Suprapubic skin (tissue), 4 donors: ENCODE measurements around the gene EIF3A. TPM values are rescaled to one million over a fixed set of nuclear protein-coding genes. Genes with fewer than 3 reads are reported as not detected.
"Not testable (repeated sequence)": the region's sequence is repeated elsewhere in the genome, so short reads cannot be mapped to it uniquely, and the experiment has no call there.

Source experiments
- DNase-seq, 2 donors: peaks; one replicate each; pipeline ENCODE4 v3.0.0-alpha.2; 2019; ENCODE audit warnings: low spot score in 2 of 2
- H3K27ac ChIP-seq: fragments of 200-600 bp; sonication (generic); one replicate; pipeline ENCODE4 v1.5.1; 2019
- H3K27me3 ChIP-seq: fragments of 200-600 bp; sonication (generic); one replicate; pipeline ENCODE4 v1.5.1; 2019
- H3K36me3 ChIP-seq: fragments of 200-600 bp; sonication (generic); one replicate; pipeline ENCODE4 v1.5.1; 2019
- H3K4me1 ChIP-seq: fragments of 200-600 bp; sonication (generic); one replicate; pipeline ENCODE4 v1.5.1; 2019
- H3K4me3 ChIP-seq: fragments of 200-600 bp; sonication (generic); one replicate; pipeline ENCODE4 v1.5.1; 2019; ENCODE audit warnings: mild to moderate bottlenecking
- H3K9me3 ChIP-seq: fragments of 200-600 bp; sonication (generic); one replicate; pipeline ENCODE4 v1.5.1; 2019
- CTCF ChIP-seq, 2 donors: fragments of 200-600 bp in 1 of 2; fragments of 450-650 bp in 1 of 2; sonication (generic) in 1 of 2; IDR thresholded peaks; one replicate each; pipeline ENCODE4 v1.5.1; 2016 to 2019; ENCODE audit warnings: antibody characterized with exemption in 2 of 2, mild to moderate bottlenecking in 1 of 2, moderate library complexity in 1 of 2
- EP300 ChIP-seq: sonication (generic); formaldehyde crosslinking; IDR thresholded peaks from one replicate; pipeline ENCODE4 v1.6.1; 2017; ENCODE audit warnings: antibody characterized with exemption
- POLR2A ChIP-seq, 2 donors: fragments of 450-650 bp; IDR thresholded peaks; one replicate each; pipeline ENCODE4 v1.6.1; 2017; ENCODE audit warnings: antibody characterized with exemption in 2 of 2, mild to moderate bottlenecking in 2 of 2, moderate library complexity in 2 of 2
- POLR2AphosphoS5 ChIP-seq, 3 donors: sonication (generic); formaldehyde crosslinking; IDR thresholded peaks; one replicate each; pipeline ENCODE4 v1.6.1; 2017; ENCODE audit warnings: antibody characterized with exemption in 3 of 3
- WGBS: methylation state at CpG from one replicate; pipeline ENCODE4 v1.1.5; 2018; 5-methylcytosine and 5-hydroxymethylcytosine counted together
- total RNA-seq, 4 donors: library from RNA; depleted of rRNA; stranded (reverse); fragments of >200 nt; gene quantifications; one replicate each; pipeline ENCODE4 v1.1.0, GENCODE V29; 2016

EIF3A gene
- total RNA-seq, 4 donors from 2014 or later: 116 to 148 (median 123) TPM

GRCh38 chr10:119028900-119029612 is 51.6 kb downstream of the EIF3A start:
- Histone ChIP-seq H3K27me3 (no peaks in the 10 kb centered on the region), H3K4me1 (peaks cover 33% of the 10 kb centered on the region), H3K36me3 (peaks cover 15% of the 10 kb centered on the region), H3K9me3 (no peaks in the 10 kb centered on the region), H3K4me3 (peak overlapping the region; percentile 71), H3K27ac (peak overlapping the region; percentile 6)
- TF ChIP-seq POLR2AphosphoS5 (IDR thresholded peaks at IDR 0.05): no peak
- 20% methylated on average over 23 of the region's 68 CpGs for WGBS
- peak; percentile 88 to 89 for DNase-seq

DNA sequence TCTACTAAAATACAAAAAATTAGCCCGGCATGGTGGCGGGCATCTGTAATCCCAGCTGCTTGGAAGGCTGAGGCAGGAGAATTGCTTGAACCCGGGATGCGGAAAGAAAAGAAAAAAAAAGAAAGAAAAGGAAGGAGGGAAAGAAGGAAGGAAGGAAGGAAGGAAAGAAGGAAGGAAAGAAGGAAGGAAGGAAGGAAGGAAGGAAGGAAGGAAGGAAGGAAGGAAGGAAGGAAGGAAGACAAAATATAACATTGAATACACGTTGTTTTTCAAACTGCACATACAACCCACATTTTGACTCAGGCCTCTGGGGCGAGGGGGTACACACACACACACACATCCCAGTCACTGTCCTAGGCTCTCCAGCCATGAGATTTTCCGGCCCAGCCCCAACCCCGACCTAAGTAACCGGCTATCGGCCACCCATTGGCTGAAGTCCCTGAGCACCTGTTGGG is 52.1 kb downstream of the EIF3A start:
- H3K36me3 ChIP-seq, H3K9me3 ChIP-seq, H3K27ac ChIP-seq, H3K27me3 ChIP-seq, DNase-seq: not testable (repeated sequence)
- Histone ChIP-seq H3K4me1 (peaks cover 36% of the 10 kb centered on the region), H3K4me3 (peak overlapping the region; percentile 71)
- 83% methylated on average over 10 of the region's 10 CpGs for WGBS

- H3K4me1 ChIP-seq: peaks cover 40% of the 10 kb centered on the region
- 65% methylated on average over 18 of the region's 18 CpGs for WGBS
- no peaks in the 10 kb centered on the region for H3K27me3 ChIP-seq
- no peaks in the 10 kb centered on the region for H3K36me3 ChIP-seq
- no peak overlapping the region for H3K27ac ChIP-seq
- DNase-seq: no peak
- TF ChIP-seq POLR2A (IDR thresholded peaks at IDR 0.05): no peak
- no peak for TF ChIP-seq POLR2AphosphoS5 (IDR thresholded peaks at IDR 0.05)
- TF ChIP-seq CTCF (IDR thresholded peaks at IDR 0.05): no peak
- no peak for TF ChIP-seq EP300
- no peak overlapping the region for H3K4me3 ChIP-seq
- no peaks in the 10 kb centered on the region for H3K9me3 ChIP-seq
These were observed 54.1 kb downstream of the EIF3A start for GRCh38 chr10:119026301-119027110.

DNA sequence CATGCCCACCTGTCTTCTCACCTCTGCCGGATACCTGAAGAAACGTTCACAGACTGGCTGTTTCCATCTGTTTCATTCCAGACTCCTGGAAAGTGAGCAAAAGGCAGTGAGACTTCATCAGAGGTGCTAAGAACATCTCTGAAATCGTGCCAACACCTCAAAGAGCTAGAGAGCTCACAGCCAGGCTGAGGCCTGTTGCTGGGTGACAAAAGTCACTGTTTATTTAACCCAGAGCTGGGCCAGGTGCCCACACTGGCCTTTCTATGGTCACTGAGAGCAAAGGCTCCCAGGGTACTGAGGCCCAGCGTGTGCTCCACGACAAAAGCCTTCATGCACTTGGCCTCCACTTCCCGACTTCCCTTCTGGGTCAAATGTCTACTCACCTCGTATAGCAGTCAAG is 54.8 kb downstream of the EIF3A start:
- Histone ChIP-seq H3K9me3 (no peaks in the 10 kb centered on the region), H3K27ac (no peak overlapping the region), H3K27me3 (no peaks in the 10 kb centered on the region), H3K4me3 (no peak overlapping the region), H3K36me3 (no peaks in the 10 kb centered on the region), H3K4me1 (peaks cover 32% of the 10 kb centered on the region)
- no peak for TF ChIP-seq EP300
- TF ChIP-seq POLR2AphosphoS5 (IDR thresholded peaks at IDR 0.05): no peak
- no peak for TF ChIP-seq POLR2A (IDR thresholded peaks at IDR 0.05)
- no peak for TF ChIP-seq CTCF (IDR thresholded peaks at IDR 0.05)
- no peak for DNase-seq
- 67% methylated on average over 7 of the region's 7 CpGs for WGBS

DNA sequence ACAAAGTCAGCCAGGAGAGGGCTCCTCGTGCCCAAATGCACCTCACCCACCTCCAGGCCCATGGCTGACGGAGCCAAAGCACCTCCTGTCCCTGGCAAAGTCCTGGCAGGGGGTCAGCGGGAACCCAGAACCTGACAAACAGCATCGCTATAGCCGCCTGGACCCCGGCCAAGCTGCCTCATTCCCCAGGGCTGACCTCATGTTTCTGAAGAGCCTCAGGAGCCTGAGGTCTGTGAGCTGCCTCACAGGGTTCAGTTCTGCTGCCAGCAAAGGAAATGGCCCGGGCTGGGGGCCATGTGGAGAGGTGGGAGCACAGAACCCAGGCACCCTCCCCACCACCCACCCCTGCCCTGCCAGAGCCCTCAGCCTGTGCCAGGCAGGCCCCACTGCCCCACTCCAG is 55.3 kb downstream of the EIF3A start:
- Histone ChIP-seq H3K9me3 (no peaks in the 10 kb centered on the region), H3K36me3 (no peaks in the 10 kb centered on the region), H3K27ac (peak overlapping the region; percentile 5), H3K4me1 (peaks cover 31% of the 10 kb centered on the region), H3K27me3 (no peaks in the 10 kb centered on the region), H3K4me3 (no peak overlapping the region)
- peak in 1 of 2 donors; percentile 74 for DNase-seq
- 40% methylated on average over 2 of the region's 7 CpGs for WGBS
- no peak for TF ChIP-seq EP300
- no peak for TF ChIP-seq POLR2AphosphoS5 (IDR thresholded peaks at IDR 0.05)
- TF ChIP-seq POLR2A (IDR thresholded peaks at IDR 0.05): no peak
- TF ChIP-seq CTCF (IDR thresholded peaks at IDR 0.05): no peak

DNA sequence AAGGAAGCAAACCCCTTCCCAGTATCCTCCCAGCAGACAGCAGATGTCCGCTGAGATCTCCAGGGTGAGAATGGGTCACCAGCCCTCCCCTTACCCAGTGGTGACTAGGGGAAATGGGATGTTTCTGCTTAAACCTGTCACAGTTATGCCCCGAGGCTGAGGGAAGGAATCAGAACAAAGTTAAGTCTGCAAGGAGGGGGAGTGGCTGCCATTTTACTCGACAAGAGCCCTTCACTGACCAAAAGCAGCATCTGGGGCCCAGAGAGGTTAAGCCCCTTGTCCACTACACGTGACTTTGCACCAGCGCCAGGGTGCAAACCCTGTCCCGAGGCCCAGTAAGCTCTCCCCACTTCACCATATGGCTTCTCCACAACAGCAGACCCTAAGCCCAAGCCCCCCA is 55.7 kb downstream of the EIF3A start:
- TF ChIP-seq CTCF (IDR thresholded peaks at IDR 0.05) (no peak), POLR2AphosphoS5 (IDR thresholded peaks at IDR 0.05) (no peak), EP300 (no peak), POLR2A (IDR thresholded peaks at IDR 0.05) (no peak)
- no peak overlapping the region for H3K4me3 ChIP-seq
- no peaks in the 10 kb centered on the region for H3K27me3 ChIP-seq
- H3K9me3 ChIP-seq: no peaks in the 10 kb centered on the region
- peak overlapping the region; percentile 5 for H3K27ac ChIP-seq
- no peaks in the 10 kb centered on the region for H3K36me3 ChIP-seq
- 68% methylated on average over 4 of the region's 6 CpGs for WGBS
- H3K4me1 ChIP-seq: peaks cover 32% of the 10 kb centered on the region
- no peak for DNase-seq
